Body of pancreas (tissue), 4 donors: ENCODE results near the gene PACRG.

Experiments used
- POLR2A ChIP-seq, 3 donors: fragments of 450-650 bp; IDR thresholded peaks; one replicate each; pipeline ENCODE4 v1.6.1; 2016; ENCODE audit warnings: antibody characterized with exemption in 3 of 3, mild to moderate bottlenecking in 2 of 3
- TF ChIP-seq, protein P1 (sequence below), 7 experiments: fragments of 450-650 bp in 4 of 7; fragments of 200-600 bp in 3 of 7; sonication (generic) in 3 of 7; IDR thresholded peaks; one replicate each; pipeline ENCODE4 v1.5.1; 2016 to 2019; ENCODE audit warnings: antibody characterized with exemption in 7 of 7

DNA sequence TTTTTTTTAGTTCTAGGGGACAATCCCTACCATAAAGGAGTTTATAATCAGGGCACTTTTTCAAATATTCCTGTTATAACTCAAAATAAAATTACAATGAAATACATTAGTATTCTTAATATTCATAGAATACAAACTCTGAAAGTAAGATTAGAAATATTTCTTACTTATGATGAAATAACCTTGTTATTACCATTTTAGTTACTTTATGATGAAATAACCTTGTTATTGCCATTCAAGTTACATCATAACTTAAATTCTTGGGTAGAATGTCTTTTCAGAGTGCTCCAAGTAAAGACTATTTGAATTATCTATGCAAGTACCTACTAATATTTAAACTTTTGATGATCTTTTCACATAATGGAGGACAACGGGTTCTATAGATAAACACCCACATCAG is 43.2 kb downstream of the PACRG start:
- TF ChIP-seq, protein P1, sequence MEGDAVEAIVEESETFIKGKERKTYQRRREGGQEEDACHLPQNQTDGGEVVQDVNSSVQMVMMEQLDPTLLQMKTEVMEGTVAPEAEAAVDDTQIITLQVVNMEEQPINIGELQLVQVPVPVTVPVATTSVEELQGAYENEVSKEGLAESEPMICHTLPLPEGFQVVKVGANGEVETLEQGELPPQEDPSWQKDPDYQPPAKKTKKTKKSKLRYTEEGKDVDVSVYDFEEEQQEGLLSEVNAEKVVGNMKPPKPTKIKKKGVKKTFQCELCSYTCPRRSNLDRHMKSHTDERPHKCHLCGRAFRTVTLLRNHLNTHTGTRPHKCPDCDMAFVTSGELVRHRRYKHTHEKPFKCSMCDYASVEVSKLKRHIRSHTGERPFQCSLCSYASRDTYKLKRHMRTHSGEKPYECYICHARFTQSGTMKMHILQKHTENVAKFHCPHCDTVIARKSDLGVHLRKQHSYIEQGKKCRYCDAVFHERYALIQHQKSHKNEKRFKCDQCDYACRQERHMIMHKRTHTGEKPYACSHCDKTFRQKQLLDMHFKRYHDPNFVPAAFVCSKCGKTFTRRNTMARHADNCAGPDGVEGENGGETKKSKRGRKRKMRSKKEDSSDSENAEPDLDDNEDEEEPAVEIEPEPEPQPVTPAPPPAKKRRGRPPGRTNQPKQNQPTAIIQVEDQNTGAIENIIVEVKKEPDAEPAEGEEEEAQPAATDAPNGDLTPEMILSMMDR (IDR thresholded peaks at IDR 0.05): no peak
- no peak for TF ChIP-seq POLR2A (IDR thresholded peaks at IDR 0.05)
